OCI-LY1 (cell line): Measurements from ENCODE around the gene HSPB9.

Experiments
- EZH2 ChIP-seq: fragments of 200-600 bp; sonication (generic), shearing (Covaris generic); IDR thresholded peaks from 2 replicates; pipeline ENCODE4 v1.8.0; 2017; ENCODE audit warnings: borderline replicate concordance, mixed run types, mild to moderate bottlenecking, antibody characterized with exemption, low read length, moderate library complexity, mixed read lengths
- TF ChIP-seq, protein P1 (sequence below): fragments of 200-600 bp; sonication (generic), shearing (Covaris generic); IDR thresholded peaks from 2 replicates; pipeline ENCODE4 v1.5.1; 2017; ENCODE audit warnings: mild to moderate bottlenecking, antibody characterized with exemption, low read length, moderate library complexity, mixed read lengths

DNA sequence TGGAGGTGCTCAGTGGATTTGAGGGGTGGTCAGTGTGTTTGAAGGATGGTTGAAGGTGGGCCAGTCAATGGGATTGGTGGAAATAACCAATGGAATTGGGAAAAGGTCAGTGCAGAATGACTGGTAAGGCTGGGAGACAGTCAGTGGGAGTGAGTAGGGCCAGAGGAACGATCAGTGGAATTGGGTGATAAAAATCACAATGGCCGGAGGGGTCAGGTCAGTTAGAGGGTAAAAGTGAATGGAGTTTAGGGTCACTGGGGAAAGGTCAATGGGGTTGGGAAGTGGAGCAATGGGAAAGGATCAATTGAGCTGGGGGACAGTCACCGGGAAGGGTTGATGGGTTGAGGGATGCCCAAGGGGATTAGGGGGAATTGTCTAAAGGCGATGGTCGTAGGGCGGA is 43.1 kb downstream of the HSPB9 start:
- TF ChIP-seq, protein P1, sequence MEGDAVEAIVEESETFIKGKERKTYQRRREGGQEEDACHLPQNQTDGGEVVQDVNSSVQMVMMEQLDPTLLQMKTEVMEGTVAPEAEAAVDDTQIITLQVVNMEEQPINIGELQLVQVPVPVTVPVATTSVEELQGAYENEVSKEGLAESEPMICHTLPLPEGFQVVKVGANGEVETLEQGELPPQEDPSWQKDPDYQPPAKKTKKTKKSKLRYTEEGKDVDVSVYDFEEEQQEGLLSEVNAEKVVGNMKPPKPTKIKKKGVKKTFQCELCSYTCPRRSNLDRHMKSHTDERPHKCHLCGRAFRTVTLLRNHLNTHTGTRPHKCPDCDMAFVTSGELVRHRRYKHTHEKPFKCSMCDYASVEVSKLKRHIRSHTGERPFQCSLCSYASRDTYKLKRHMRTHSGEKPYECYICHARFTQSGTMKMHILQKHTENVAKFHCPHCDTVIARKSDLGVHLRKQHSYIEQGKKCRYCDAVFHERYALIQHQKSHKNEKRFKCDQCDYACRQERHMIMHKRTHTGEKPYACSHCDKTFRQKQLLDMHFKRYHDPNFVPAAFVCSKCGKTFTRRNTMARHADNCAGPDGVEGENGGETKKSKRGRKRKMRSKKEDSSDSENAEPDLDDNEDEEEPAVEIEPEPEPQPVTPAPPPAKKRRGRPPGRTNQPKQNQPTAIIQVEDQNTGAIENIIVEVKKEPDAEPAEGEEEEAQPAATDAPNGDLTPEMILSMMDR = no peak
- no peak for TF ChIP-seq EZH2
